HL-60 (cell line): ENCODE results near the gene SEMA3D.

ENCODE experiments used
- DNase-seq, 2 experiments: peaks; one replicate each; pipeline ENCODE4 v3.0.0-alpha.2; 2010 to 2020; ENCODE audit warnings: low read depth in 1 of 2, low spot score in 1 of 2
- H3K27ac ChIP-seq: fragments of 250-450 bp; sonication (Bioruptor Pico); replicated peaks from 2 replicates; pipeline ENCODE4 v1.5.1; 2020; ENCODE audit warnings: mild to moderate bottlenecking, moderate library complexity
- H3K27me3 ChIP-seq: fragments of 250-450 bp; sonication (Bioruptor Pico); 2 replicates; pipeline ENCODE4 v1.5.1; 2021; ENCODE audit warnings: mild to moderate bottlenecking, moderate library complexity; ENCODE audit not compliant: insufficient read depth, poor library complexity, severe bottlenecking
- H3K4me3 ChIP-seq: replicated peaks from 2 replicates; pipeline ENCODE4 v1.5.1; 2011; ENCODE audit warnings: mild to moderate bottlenecking, control low read depth, low read length; ENCODE audit not compliant: insufficient read depth
- CTCF ChIP-seq: IDR thresholded peaks from one replicate; pipeline ENCODE4 v1.5.1; 2011; ENCODE audit warnings: low read length, control low read depth, inconsistent platforms; ENCODE audit not compliant: insufficient read depth
- GABPA ChIP-seq: IDR thresholded peaks from 2 replicates; pipeline ENCODE4 v1.6.1; 2012; ENCODE audit warnings: low read depth
- POLR2AphosphoS5 ChIP-seq: IDR thresholded peaks from 2 replicates; pipeline ENCODE4 v1.6.1; 2012; ENCODE audit warnings: low read depth
- SPI1 ChIP-seq: IDR thresholded peaks from 2 replicates; pipeline ENCODE4 v1.6.1; 2012; ENCODE audit warnings: low read depth, mild to moderate bottlenecking, borderline replicate concordance
- TF ChIP-seq, protein P1 (sequence below): IDR thresholded peaks from 2 replicates; pipeline ENCODE4 v1.6.1; 2012; ENCODE audit warnings: low read depth; ENCODE audit not compliant: insufficient replicate concordance

SEMA3D gene

DNA sequence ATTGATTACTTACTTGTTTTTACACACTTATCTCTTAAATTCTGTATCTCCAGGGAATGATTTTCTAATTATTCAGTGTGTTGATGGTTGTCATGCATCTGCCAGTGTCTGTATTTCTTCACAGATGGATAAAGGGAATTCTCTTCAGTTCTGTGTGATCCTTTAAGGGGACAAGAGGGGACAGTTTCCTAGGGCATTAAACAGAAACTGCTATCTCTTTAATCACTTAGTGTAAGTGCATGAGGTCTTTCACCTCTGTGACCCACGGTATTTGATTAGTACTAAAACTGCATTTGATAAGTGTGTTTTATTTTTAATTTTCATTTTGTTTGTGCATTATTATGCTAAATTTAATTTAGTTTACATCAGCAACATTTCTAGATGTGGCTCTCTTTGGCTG, 26.6 kb upstream of the SEMA3D start:
- DNase-seq: no peak
- H3K27ac ChIP-seq: no peak overlapping the region
- no peaks in the 10 kb centered on the region for H3K27me3 ChIP-seq
- H3K4me3 ChIP-seq: no peak overlapping the region
- no peak for TF ChIP-seq SPI1
- TF ChIP-seq, protein P1, sequence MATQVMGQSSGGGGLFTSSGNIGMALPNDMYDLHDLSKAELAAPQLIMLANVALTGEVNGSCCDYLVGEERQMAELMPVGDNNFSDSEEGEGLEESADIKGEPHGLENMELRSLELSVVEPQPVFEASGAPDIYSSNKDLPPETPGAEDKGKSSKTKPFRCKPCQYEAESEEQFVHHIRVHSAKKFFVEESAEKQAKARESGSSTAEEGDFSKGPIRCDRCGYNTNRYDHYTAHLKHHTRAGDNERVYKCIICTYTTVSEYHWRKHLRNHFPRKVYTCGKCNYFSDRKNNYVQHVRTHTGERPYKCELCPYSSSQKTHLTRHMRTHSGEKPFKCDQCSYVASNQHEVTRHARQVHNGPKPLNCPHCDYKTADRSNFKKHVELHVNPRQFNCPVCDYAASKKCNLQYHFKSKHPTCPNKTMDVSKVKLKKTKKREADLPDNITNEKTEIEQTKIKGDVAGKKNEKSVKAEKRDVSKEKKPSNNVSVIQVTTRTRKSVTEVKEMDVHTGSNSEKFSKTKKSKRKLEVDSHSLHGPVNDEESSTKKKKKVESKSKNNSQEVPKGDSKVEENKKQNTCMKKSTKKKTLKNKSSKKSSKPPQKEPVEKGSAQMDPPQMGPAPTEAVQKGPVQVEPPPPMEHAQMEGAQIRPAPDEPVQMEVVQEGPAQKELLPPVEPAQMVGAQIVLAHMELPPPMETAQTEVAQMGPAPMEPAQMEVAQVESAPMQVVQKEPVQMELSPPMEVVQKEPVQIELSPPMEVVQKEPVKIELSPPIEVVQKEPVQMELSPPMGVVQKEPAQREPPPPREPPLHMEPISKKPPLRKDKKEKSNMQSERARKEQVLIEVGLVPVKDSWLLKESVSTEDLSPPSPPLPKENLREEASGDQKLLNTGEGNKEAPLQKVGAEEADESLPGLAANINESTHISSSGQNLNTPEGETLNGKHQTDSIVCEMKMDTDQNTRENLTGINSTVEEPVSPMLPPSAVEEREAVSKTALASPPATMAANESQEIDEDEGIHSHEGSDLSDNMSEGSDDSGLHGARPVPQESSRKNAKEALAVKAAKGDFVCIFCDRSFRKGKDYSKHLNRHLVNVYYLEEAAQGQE: no peak
- TF ChIP-seq CTCF: no peak
- TF ChIP-seq POLR2AphosphoS5: no peak
- no peak for TF ChIP-seq GABPA

GRCh38 chr7:85205754-85206153, 18.9 kb upstream of the SEMA3D start:
- H3K4me3 ChIP-seq: no peak overlapping the region
- H3K27ac ChIP-seq: no peak overlapping the region
- no peaks in the 10 kb centered on the region for H3K27me3 ChIP-seq
- TF ChIP-seq SPI1 (no peak), CTCF (no peak), POLR2AphosphoS5 (no peak), GABPA (no peak)
- TF ChIP-seq, protein P1: no peak
- no peak for DNase-seq

DNA sequence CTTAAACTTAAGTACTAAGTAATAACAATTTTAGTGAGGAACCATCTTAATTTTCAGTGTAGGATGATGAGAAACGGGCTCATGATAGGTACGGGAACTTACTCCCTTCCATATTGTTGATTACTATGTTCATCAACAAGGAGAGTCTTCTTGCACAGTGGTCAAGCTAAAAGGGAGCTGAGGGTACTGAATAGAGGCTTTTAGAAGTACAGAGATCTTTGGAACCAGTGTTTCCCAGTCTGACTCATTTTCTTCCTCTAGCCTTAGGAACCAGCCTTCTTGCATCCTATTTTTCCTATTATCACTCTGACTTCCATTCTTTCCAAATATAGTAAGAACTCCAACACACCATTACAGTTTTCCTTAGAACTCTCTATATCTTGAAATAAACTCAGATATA, 17.6 kb upstream of the SEMA3D start:
- Histone ChIP-seq H3K27me3 (no peaks in the 10 kb centered on the region), H3K4me3 (no peak overlapping the region), H3K27ac (no peak overlapping the region)
- TF ChIP-seq, protein P1: no peak
- no peak for TF ChIP-seq POLR2AphosphoS5
- DNase-seq: no peak

GRCh38 chr7:85204061-85204460, 17.2 kb upstream of the SEMA3D start:
- no peak for DNase-seq
- TF ChIP-seq CTCF: no peak
- TF ChIP-seq GABPA: no peak
- TF ChIP-seq, protein P1: no peak
- TF ChIP-seq POLR2AphosphoS5: no peak
- no peak for TF ChIP-seq SPI1
- Histone ChIP-seq H3K27me3 (no peaks in the 10 kb centered on the region), H3K4me3 (no peak overlapping the region), H3K27ac (no peak overlapping the region)
